ENCODE measurements around the gene PRRX2.

GRCh38 chr9:129640086-129640870, 25.2 kb upstream of the PRRX2 start:
- TF ChIP-seq CTCF (IDR thresholded peaks at IDR 0.05): no peak
- no peak for TF ChIP-seq ZFX (IDR thresholded peaks at IDR 0.05; ENCODE audit: borderline replicate concordance)
